HG03095 (cell line): Measurements from ENCODE around the gene TTC39C.

Experiments used
- ATAC-seq: cut with Tn5 transposase; IDR thresholded peaks from one replicate; pipeline ENCODE4 v1.9.1; 2021; ENCODE audit warnings: moderate library complexity; ENCODE audit not compliant: unreplicated experiment

TTC39C gene

DNA sequence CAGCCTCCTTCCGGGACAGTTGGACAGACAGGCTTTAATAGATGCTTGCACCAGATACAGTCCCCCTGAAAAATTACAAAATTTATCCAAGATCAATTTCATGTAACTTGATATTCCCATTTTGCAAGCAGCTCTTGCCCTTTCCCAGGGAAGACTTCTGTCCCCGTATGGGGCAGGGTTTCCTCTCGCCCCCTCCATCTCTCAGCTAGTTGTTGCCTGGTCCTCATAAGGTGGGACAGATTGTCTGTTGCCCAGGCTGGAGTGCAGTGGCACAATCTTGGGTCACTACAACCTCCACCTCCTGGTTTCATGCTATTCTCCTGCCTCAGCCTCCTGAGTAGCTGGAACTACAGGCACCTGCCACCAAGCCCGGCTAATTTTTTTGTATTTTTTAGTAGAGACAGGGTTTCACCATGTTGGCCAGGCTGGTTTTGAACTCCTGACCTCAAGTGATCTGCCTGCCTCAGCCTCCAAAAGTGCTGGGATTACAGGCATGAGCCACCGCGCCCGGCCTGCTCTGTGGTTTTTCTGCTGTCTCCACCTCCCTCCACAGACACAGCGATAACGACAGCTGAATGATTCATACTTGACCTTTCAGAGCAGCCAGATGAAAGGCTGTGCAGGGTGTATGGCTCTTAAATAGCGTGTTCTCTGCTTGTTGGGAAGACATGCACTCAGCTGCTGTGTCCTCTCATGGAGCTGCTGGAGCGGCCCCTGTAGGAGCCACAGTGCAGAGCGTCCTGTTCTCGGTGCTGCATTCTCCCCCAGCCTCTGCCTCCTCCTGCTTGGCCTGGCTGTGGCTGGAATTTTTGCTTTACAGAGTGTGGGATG is 61.4 kb downstream of the TTC39C start:
- ATAC-seq: no peak

DNA sequence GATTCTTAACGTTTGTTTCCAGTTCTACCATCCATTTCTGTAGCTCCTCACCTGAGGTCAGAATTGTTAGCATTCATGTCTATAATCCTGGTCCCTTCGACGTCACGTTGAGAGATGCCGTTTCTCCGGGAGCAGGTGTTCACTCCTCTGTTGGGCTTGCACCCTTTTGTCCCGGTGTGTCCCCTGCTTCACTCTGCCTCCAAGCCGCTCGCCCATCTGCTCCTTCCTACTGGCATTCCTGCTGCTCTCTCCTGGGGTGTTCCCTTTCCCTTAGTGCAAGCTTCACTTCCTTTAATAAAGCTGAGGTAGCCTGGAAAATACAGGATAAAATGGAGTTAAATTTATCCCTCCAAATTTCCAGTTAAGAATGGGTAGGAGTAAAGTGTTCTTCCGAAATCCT is 62.4 kb downstream of the TTC39C start:
- no peak for ATAC-seq

- ATAC-seq: no peak
Measured at GRCh38 chr18:24078391-24078790, 63.8 kb downstream of the TTC39C start.

DNA sequence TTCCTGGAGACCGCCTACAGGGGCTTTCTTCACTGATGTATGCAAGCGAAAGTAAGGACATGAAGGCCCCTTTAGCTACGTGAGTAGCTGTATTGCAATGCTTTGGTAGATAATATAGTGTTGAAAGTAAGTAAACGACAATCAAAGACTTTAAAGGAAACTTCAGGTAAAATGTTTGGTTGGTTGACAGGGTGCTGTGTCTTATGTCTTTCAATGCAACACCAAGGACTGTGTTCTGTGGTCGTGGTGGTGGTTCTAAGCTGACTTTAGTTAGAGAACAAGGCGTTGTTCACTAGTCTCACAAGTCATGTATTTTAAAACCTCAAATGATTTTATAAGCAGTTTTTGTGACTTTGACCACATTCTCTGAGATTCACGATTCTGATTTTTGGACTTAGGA is 66.3 kb downstream of the TTC39C start:
- no peak for ATAC-seq

GRCh38 chr18:24083550-24083949 is 69.0 kb downstream of the TTC39C start:
- ATAC-seq: no peak

- no peak for ATAC-seq
Measured at GRCh38 chr18:24086082-24086481, 71.5 kb downstream of the TTC39C start.

DNA sequence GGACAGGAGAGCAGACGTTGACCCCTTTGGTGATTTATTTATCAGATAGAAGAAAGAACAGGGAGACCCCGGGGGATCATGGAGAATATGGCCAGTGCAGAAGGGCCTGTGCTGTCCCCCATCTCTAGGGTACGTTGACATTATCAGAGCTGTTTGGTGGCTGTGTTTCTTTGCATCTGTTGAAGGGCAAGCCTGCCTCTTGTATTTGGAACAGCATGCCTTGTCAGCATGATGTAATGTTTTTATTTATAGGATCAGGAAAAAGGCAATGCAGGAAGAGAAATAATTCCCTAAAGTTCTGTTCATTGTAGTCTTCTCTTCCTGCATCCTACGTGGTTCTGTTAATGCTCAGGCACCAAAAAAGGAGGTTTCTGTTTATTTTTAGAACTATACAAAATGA is 74.5 kb downstream of the TTC39C start:
- no peak for ATAC-seq

- no peak for ATAC-seq
Measured at GRCh38 chr18:24089515-24090337, 75.2 kb downstream of the TTC39C start.

GRCh38 chr18:24090876-24091275 is 76.3 kb downstream of the TTC39C start:
- no peak for ATAC-seq

GRCh38 chr18:24094561-24094960 is 80.0 kb downstream of the TTC39C start:
- no peak for ATAC-seq

DNA sequence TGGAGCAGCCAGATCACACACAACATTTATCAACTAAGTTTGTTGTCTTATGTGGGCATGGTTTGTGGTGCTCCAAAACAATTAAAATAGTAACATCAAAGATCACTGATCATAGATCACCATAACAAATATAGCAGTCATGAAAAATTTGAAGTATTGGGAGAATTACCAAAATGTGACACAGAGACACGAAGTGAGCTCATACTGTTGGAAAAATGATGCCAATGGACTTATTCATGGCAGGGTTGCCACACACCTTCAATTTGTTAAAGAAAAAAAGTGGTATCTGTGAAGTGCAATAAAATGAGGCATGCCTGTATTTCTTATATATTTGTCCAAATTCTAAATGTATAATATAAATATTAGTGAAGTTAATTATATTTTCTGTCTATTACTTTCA is 81.4 kb downstream of the TTC39C start:
- ATAC-seq: no peak

DNA sequence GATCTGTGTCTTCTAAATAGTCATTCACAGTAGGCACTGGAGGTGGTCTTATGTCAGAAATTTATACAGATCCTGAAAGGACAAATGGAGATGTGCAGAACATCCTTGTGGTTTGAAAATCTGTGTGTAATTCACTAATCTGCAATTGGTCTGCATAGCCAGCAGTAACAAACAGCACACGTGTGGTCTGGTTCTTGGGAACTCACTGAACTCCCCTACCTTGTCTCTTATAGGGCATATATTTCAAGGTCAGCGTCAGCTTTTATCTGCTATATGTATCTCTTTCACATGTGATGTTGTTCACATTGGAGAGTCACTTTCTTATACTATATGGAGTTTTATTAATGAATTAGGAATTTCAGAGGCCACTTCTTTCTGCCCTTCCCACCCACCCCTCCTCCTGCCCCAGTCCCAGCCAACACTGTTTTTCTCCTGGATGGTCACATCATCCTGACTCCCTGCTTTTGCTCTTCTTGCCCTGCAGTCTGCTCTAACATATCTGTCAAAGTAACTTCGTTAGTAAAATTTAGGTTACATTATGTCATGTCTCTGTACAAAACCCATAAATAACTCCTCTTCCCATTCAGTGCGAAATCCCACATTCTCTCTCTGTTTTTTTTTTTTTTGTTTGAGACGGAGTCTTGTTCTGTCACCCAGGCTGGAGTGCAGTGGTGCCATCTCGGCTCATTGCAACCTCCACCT is 88.9 kb downstream of the TTC39C start:
- no peak for ATAC-seq

GRCh38 chr18:24104486-24104885 is 89.9 kb downstream of the TTC39C start:
- no peak for ATAC-seq

- ATAC-seq: no peak
Measured at GRCh38 chr18:24108641-24109040, 94.1 kb downstream of the TTC39C start.

DNA sequence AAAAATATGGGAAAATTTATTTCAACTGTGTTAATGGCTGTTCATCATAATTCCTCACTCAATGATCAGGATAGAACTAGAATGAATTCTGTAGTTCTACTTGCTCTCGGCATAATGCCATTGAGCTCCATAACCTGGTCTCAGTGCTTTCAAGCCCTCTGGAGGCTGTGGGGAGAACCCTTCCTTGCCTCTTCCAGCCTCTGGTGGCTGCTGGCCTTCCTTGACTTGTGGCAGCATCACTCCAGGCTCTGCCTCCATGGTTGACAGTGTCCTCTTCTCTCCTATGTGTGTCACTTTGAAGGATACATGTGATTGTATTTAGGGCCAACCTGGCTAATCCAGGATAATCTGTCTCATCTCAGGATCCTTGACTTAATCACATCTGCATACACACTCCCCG is 97.4 kb downstream of the TTC39C start:
- no peak for ATAC-seq

GRCh38 chr18:24112464-24112863 is 97.9 kb downstream of the TTC39C start:
- ATAC-seq: no peak

DNA sequence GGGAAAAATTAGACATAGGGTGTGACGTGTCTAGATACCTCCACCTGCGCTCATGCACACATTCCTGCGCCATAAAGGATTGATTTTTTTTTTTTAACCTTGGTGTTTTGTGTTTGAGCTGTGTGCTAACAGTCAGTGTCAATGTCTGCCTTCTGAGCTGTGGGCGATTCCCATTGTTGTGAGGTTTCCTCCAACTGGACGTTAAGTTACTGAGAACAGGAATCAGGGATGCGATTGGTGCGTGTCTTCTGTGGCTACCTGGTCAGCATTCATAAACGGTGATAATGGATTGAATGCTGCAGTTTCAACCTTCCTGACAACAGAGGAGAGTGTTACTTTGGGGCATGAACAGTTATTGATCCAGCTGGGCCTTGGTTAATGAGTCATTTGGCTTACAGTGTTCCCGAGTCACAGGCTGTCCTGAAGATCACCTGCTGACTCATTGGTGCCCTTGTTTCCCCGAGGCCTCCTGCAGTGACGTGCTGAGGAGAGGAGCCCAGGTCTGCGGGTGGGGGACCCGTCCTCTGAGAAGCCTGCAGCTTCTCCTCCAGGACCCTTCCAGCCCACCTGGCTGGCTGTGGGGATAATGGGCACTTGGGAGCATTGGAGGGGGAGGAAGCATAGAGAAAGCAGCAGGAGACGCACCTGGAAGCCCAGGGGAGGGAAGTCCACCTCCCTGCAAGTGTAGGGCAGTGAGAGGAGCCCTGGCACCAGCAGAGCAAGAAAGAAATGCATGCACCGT is 98.5 kb downstream of the TTC39C start:
- no peak for ATAC-seq

- ATAC-seq: no peak
Measured at GRCh38 chr18:24114924-24115549, 100.5 kb downstream of the TTC39C start.

- ATAC-seq: no peak
Measured at GRCh38 chr18:24115628-24116027, 101.1 kb downstream of the TTC39C start.
